Measurements from ENCODE around the gene SPHK1. TPM values are rescaled to one million over a fixed set of nuclear protein-coding genes. Genes with fewer than 3 reads are reported as not detected.

The SPHK1 gene
- total and polyA plus RNA-seq, 7 donors = 5.4 to 9.7 (median 7.6) TPM

- DNase-seq = no peak
- no peak for TF ChIP-seq POLR2A (IDR thresholded peaks at IDR 0.05)
- no peak for TF ChIP-seq POLR2AphosphoS5 (IDR thresholded peaks at IDR 0.05)
- TF ChIP-seq EP300 (IDR thresholded peaks at IDR 0.05) = no peak
- TF ChIP-seq CTCF (IDR thresholded peaks at IDR 0.05) = no peak
- no peaks in the 10 kb centered on the region for H3K9me3 ChIP-seq
- no peaks in the 10 kb centered on the region for H3K27me3 ChIP-seq
- intact Hi-C loops (cut with DNase I) = loop anchor here (5.0 kb wide), 1 partner anchor 102 kb away; no protein-coding TSS in a partner anchor
- no peak overlapping the region for H3K4me3 ChIP-seq
- H3K27ac ChIP-seq = no peak overlapping the region
- H3K36me3 ChIP-seq = peaks cover 0 to 53% (median 16%) of the 10 kb centered on the region in 4 donors
- 83 to 92% methylated on average over 9 of the region's 9 CpGs for WGBS, 2 donors
- peaks cover 0 to 10% (median 5%) of the 10 kb centered on the region in 4 donors for H3K4me1 ChIP-seq
These were observed 21.2 kb downstream of the SPHK1 start for GRCh38 chr17:76405607-76405966.

GRCh38 chr17:76405967-76406647 lies 21.7 kb downstream of the SPHK1 start:
- no peak for DNase-seq
- Histone ChIP-seq H3K27ac (no peak overlapping the region), H3K36me3 (peaks cover 0 to 48% (median 14%) of the 10 kb centered on the region in 4 donors), H3K4me1 (peaks cover 0 to 10% (median 5%) of the 10 kb centered on the region in 4 donors), H3K9me3 (no peaks in the 10 kb centered on the region), H3K27me3 (no peaks in the 10 kb centered on the region), H3K4me3 (no peak overlapping the region)
- 73 to 80% methylated on average over 16 of the region's 16 CpGs for WGBS, 2 donors
- intact Hi-C loops (cut with DNase I) = loop anchor here (5.0 kb wide), 1 partner anchor 101 kb away; no protein-coding TSS in a partner anchor
- TF ChIP-seq POLR2AphosphoS5 (IDR thresholded peaks at IDR 0.05) (peak in 1 of 4 donors; percentile 17), EP300 (IDR thresholded peaks at IDR 0.05) (no peak)

GRCh38 chr17:76407509-76407908 lies 23.1 kb downstream of the SPHK1 start:
- Histone ChIP-seq H3K4me3 (no peak overlapping the region), H3K27ac (no peak overlapping the region), H3K9me3 (no peaks in the 10 kb centered on the region), H3K36me3 (peaks cover 0 to 34% (median 6%) of the 10 kb centered on the region in 4 donors), H3K27me3 (no peaks in the 10 kb centered on the region), H3K4me1 (peaks cover 0 to 10% (median 5%) of the 10 kb centered on the region in 4 donors)
- no peak for DNase-seq
- TF ChIP-seq POLR2A (IDR thresholded peaks at IDR 0.05) = no peak
- no peak for TF ChIP-seq EP300 (IDR thresholded peaks at IDR 0.05)
- no peak for TF ChIP-seq CTCF (IDR thresholded peaks at IDR 0.05)
- no peak for TF ChIP-seq POLR2AphosphoS5 (IDR thresholded peaks at IDR 0.05)
- WGBS, 2 donors = 78 to 95% methylated on average over 4 of the region's 4 CpGs
- intact Hi-C loops (cut with DNase I) = loop anchor here (5.0 kb wide), 1 partner anchor 100 kb away; no protein-coding TSS in a partner anchor

GRCh38 chr17:76408037-76408849 lies 23.8 kb downstream of the SPHK1 start:
- 73% methylated on average over 12 of the region's 12 CpGs for WGBS, 2 donors
- intact Hi-C loops (cut with DNase I) = loop anchor here (5.0 kb wide), 1 partner anchor 99 kb away; no protein-coding TSS in a partner anchor
- DNase-seq = no peak

More at GRCh38 chr17:76408037-76408849, 23.8 kb downstream of the SPHK1 start:
- H3K27ac ChIP-seq = no peak overlapping the region
- no peaks in the 10 kb centered on the region for H3K27me3 ChIP-seq
- H3K4me1 ChIP-seq = peaks cover 0 to 10% (median 5%) of the 10 kb centered on the region in 4 donors
- H3K36me3 ChIP-seq = peaks cover 0 to 26% (median under 1%) of the 10 kb centered on the region in 4 donors
- TF ChIP-seq POLR2A (IDR thresholded peaks at IDR 0.05) (no peak), CTCF (IDR thresholded peaks at IDR 0.05) (peak; percentile 26 to 60 (median 36))
- H3K9me3 ChIP-seq = no peaks in the 10 kb centered on the region
- no peak overlapping the region for H3K4me3 ChIP-seq

All from sigmoid colon (tissue), 7 donors.